NCI-H2171 (cell line): ENCODE results near the gene ENTPD7.
"Not testable (repeated sequence)": the region's sequence is repeated elsewhere in the genome, so short reads cannot be mapped to it uniquely, and the experiment has no call there.

Source experiments
- DNase-seq: peaks from one replicate; lab custom pipeline; 2025; lab: John Stamatoyannopoulos, UW

The ENTPD7 gene, protein sequence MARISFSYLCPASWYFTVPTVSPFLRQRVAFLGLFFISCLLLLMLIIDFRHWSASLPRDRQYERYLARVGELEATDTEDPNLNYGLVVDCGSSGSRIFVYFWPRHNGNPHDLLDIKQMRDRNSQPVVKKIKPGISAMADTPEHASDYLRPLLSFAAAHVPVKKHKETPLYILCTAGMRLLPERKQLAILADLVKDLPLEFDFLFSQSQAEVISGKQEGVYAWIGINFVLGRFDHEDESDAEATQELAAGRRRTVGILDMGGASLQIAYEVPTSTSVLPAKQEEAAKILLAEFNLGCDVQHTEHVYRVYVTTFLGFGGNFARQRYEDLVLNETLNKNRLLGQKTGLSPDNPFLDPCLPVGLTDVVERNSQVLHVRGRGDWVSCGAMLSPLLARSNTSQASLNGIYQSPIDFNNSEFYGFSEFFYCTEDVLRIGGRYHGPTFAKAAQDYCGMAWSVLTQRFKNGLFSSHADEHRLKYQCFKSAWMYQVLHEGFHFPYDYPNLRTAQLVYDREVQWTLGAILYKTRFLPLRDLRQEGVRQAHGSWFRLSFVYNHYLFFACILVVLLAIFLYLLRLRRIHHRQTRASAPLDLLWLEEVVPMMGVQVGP

DNA sequence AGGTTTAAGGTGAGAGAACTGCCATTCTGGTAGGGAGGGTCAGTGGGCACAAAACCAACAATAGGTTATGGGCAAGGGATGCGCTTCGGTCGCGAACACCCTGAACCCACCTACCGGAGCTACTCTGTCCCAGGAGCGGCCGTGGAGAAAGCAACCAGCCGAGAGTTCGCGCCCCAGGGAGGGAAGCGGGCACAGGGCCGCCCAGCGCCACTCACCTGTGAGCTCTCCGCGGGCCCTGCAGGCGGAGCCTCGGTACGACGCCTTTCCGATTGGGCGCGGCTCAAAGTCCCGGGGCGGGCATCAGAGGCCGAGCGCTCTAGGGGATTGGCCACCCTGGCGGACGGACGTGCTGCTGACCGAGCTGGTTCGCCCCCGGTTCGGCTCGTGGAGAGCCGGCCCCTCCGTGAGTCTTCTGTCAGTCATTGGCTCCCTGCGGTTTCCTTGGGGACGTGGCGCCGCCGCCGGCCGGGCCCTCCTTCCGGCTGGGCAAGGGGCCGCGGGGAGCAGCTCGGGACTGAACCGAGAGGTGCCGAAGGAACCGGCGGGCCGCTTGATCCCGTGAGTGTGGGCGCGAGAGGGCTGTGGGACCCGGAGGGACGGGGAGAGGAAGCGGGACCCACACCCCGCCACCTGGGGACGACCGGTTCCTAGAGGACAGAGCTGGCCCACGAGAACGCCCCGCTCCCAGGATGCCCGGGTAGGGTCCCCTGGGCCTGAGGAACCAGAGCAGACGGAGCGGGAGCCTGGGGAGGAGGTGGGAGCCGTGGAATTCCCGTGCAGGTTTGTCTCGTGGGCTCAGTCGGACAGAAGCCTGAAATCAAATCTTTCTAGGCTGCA is at the start of gene ENTPD7:
TSS of gene ENTPD7 (plus strand) at position 479 of the 837 bp plus-strand sequence. CDS start 448 bp downstream, outside the sequence.
- DNase-seq = peak; percentile 81

DNA sequence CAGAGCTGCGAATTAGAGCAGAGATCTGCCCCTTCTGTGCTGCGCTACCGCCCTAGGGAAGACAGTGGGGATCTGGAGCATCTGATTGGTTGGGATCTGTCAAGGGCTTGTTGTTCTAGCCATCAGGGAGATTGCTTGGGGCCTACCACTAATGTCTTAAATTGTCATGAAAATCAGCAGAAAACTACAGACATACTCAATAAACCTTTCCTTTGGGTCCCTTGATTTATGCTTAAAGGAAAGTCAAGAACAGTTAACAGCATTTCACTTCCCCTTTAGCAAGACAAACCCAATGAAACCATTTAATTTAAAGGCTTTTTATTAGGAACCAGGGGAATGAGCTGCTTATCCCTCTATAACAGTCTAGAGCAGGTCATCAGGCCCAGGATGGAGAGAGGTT is 49.1 kb upstream of the ENTPD7 start:
- DNase-seq = no peak

DNA sequence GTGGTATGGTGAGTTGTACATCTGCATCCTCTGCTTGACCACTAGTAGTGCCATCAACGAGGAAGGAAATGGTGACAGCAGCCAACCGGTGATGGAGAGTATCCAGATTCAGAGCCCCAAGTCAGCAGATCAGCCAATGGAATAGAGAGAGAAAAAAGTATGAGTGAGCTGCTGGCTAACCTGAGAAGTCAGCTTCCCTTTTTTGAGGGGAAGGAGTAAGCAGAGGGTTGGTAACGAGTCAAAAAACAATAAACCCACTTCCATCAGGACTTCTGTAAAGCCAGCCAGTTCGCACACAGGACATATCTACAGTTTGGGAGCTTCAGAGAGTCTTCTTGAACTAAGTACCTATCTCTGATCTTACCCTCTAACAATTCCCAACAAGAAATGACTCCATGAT is 48.0 kb upstream of the ENTPD7 start:
- DNase-seq = no peak

DNA sequence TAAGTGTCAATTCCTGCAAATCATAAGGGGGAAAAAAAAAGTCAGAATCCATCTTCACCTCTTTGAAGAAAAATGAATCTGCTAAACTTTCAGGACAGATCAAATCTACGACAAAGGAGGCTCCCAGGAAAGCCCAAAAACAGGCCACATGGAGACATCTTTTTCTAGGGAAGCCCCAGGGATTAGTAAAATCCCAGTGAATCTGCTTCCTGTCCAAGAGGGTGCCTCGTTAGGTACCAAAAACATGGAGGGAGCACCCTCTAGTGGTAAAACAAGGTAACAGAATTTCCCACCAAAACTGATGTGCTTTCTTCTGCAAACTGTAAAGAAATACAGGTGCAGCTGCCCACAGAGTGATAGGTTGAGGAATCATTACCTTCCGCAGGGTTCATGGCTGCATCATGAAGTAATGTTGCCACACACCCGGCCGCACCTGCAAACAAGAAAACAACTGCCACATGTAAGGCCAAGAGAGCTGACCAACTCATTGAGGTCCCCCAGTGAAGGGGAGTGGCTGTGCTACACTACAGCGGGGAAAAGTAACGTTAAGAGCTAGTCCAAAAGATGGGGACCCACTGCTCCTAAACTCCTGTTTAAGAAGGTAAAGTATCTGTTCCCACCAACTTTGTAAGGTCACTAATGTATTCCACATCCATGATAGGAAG is 47.0 kb upstream of the ENTPD7 start:
- peak; percentile 38 for DNase-seq

DNA sequence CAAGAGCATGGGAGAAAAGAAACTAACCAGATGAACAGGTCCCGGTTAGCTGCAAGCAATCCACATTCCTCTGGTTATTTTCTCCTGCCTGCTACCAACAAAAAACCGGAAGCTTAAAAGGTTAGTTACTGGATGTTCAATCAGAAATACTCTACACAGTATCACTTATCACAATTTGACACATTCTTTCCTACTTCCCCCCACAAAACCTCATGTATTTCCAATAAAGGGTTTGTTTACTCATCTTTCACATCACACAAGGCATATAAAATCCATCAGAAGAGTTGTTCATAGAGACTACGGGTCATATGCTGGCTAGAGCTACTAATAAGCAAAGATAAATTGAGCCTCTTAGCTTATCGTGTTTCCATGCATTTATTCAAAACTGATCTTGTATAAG is 43.9 kb upstream of the ENTPD7 start:
- no peak for DNase-seq

DNA sequence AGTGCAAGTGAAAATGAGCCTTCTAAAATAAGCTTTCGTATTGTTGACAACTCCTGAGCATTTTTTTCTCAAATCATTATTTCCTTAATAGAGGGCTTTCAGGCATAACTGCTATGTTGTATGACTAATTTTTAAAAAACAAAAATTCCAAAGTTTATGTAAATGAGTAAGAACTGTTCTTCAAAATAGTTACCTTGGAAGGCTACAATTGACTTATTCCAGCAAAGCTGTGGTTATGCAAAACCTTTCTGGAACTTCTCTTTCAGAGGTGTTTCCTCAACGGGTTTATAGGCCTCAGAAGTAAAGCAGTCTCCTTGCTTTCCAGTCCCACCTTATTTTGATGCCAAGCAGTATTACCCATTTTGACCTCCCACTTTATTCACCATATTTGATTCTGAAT is 41.6 kb upstream of the ENTPD7 start:
- no peak for DNase-seq

DNA sequence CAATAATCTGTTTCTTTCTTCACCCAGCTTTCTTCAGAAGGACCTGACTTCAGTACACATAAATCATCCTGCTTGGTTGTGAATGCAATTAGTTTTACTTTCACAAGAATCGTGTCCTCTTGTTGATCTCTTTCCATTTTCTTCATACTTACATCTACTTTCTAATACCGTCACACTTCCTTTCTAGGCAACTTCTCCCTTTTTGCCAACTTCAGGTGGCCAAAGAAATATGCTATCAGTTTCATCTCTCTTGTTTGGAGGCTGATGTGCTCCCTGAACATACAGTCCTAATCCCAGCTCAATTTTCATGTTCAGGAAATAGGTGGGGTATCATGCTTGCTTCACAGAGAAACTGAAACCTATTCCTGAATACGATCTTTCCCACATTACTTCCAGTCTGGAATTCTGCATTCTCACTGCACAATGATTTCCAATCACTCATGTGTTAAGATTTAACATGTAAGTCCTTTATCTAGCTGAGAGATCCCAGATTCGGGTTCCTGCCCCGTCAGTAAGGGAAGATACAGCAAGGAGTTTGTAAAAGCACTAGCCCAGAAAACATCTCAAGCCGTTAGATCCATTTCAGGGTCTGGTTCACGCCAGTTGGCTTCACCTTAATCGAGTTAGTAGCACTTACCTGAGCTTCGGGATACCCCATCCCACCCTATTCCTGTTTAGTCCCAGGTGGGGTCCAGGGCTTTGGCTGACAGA is 40.1 kb upstream of the ENTPD7 start:
- no peak for DNase-seq

DNA sequence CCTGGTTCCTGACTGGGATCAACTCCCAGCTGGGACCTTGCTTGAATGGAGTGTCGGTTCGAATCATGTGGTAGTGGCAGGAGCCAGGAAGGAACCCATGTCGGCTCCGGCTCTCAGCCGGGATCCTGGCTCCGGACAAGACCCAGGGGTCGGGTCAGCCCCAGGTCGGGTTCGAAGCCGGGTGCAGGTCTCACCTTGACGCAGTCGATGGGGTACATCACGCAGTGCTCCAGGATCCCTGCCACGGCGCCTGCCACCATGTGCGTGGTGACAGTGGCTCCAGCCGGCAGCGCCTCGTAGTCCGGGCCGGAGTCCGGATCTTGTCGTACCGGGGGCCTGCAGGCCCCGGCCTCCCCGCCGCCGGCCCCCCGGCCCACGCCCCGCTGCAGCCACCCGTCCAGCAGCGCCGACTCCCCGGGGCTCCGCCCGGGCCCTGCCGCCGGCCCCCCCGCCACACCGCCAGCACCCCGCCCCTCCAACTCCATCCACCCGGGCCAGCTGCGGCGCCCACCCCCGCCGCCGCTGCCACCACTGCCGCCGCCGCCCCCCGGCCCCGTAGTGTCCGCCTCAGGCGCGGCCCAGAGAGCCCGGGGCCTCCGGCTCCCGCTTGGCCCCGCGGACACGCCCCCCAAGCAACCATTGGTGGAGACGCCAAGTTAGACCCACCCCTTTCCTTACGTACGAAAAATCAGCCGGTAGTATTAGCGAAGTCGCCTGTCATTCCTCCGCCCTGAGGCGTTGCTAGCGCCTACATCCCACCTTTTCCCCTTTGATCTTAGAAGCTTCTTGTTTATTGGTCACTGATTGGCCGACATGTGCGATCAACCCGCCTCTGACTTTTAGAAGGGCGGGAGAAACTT is 39.2 kb upstream of the ENTPD7 start, which contains the start of gene SLC25A28:
TSS of gene SLC25A28 (minus strand) at position 589 of the 860 bp plus-strand sequence. CDS start at position 485, 104 bp downstream.
- DNase-seq = peak; percentile 91

DNA sequence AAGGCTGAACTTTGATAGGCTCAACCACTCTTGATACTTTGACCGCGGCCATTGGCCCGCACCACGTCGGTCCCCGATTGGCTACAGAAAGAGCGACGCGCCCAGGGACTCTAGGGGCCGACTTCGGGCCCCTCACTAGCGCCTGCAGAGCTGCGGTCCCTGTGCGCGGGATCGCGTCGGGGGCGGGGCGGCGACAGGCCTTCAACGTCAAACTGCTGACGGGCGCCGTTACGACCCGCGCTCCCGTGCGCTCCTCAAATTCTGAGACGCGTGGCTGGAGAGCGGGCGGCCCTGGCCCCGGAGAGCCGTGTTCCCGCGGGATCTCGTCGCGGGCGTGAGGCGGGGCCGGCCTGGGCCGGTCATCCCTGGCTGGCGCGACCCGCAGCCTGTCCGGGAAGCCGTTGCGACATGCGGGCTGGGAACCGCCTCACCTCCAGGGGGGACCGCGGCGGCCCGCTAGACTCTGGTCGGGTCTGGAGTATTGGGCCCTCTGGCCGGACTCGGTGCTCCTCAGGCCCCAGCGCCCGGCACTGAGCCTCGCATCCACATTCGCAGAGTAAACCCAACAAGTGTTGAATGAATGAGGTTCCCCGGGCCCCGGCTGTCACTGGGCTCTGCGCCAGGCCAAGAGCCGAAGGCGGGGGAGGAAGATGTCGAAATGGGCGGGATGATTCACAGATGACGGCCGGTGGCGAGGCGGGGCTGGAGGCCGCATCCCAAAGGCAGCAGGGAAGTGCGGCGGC is 38.4 kb upstream of the ENTPD7 start:
- DNase-seq = peak; percentile 66

DNA sequence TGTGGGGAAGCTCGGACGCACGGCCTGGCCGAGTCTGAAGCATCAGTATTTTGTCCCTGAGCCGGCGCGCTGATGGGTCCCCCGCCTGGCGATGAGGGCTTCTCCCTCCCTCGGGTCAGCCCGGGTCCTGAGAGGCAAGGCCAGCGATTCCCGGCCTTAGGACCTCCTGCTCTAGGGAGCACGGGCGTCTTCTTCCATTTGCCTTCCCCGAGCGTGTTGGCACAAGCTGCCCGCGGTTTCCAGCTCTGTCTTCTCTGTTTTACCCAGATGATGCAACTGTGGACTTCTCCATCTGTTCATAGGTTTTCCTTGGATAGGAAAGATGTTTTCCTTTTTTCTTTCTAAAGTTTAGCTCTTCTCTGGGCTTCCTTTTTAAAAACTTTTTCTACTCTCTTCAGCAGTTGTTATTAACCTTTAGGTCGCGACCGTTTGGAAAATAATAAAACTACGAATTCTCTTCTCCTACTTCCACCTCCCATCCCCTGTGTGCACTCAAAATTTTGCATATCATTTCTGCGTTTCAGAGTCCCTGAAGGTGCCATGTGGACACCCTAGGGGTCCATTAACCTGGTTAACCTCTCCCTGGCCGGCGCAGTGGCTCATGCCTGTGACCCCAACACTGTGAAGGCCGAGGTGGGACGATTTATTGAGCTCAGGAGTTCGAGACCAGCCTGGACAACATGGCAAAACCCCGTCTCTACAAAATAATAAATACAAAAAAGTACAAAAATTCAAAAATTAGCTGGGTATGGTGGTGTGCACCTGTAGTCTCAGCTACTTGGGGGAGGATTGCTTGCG is 37.7 kb upstream of the ENTPD7 start:
- DNase-seq = peak; percentile 40

DNA sequence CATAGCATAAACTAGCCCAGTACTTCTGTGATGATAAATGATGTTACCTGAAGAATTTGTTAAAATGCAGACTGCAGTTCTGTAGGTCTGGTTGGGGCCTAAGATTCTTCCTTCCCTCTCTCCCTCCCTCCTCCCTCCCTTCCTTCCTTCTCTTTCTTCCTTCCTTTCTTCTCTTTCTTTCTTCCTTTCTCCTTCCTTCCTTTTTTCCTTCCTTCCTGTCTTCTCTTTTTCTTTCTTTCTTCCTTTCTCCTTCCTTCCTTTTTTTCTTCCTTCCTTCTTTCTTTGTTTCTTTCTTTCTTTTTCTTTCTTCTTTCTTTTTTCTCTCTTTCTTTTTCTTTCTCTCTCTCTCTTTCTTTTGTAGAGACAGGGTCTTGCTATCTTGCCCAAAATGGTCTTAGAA is 35.4 kb upstream of the ENTPD7 start:
- no peak for DNase-seq

DNA sequence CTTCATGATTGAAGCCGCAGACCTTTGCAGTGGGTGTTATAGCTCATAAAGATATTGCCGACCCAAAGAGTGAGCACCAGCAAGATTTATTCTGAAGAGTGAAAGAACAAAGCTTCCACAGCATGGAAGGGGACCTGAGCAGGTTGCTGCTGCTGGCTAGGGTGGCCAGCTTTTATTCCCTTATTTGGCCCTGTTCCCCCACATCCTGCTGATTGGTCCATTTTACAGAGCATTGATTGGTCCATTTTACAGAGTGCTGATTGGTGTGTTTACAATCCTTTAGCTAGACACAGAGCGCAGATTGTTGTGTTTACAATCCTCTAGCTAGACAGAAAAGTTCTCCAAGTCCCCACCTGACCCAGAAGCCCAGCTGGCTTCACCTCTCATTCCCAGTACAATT is 34.2 kb upstream of the ENTPD7 start:
- not testable (repeated sequence) for DNase-seq

DNA sequence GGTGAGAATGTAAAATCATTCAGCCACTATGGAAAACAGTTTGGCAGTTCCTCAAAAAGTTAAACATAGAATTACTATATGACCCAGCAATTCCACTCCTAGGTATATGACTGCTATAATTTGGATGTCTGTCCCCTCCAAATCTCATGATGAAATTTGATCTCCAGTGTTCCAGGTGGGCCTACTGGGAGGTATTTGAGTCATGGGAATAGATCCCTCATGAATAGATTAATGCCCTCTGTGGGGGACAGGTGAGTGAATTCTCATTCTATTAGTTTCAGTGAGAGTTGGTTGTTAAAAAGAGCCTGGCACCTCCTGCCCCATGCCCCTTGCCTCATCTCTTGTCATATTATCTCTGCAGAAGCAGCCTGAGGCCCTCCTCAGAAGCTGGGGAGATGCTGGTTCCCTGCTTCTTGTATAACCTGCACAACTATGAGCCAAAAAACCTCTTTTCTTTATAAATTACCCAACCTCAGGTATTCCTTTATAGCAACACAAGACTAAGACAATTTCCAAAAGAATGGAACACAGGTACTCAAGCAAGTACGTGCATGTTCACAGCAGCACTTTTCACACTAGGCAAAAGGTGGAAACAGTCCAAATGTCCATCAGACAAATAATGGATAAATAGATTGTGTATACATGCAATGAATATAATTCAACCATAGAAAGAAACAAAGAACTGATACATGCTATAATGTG is 30.2 kb upstream of the ENTPD7 start:
- no peak for DNase-seq

DNA sequence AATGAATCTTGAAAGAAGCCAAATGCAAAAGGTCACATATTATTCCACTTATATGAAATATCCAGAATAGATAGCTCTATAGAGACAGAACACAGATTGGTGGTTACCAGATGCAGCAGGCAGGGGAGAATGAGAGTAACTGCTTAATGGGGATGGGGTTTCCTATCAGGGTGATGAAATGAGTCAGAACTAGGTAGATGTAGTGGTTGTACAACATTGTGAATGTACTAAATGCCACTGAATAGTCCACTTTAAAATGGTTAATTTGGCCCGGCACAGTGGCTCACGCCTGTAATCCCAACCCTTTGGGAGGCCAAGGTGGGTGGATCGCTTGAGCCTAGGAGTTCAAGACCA is 29.7 kb upstream of the ENTPD7 start:
- DNase-seq = no peak

DNA sequence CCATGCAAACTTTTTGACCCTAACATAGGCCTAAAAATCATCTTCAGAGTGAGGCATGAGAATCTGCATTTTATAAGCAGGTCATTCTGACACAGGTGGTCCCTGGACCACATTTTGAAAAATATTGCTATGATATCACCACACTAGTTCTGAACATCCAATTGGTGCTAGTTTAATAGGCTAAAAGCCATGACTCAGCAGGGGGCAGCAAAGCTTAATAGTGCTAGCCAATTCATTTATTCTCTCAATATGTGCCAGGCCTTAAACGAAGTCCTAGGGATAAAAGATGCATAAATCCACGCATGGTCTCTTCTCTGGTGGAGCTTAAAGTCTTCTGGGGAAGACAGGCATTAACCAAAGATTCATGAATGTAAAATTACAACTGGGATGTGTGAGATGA is 28.9 kb upstream of the ENTPD7 start:
- no peak for DNase-seq

DNA sequence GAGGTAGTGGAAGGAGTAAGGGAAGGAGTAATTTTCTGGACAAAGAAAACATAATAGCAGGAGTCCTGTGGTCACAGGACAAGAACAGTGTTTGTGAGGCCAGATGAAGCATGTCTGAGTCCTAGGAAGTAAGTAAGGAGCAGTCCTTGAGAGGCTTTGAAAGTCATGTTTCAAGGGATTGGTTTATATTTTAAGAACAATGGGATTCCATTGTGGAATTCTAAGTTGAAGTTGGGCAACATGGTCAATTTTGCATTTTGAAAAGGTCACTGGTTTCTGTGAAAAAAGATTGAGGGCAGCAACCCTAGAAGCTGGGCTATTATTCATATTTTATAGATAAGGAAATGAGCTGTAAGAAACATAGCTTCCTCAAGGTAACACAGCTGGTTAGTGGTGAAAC is 28.3 kb upstream of the ENTPD7 start:
- no peak for DNase-seq

DNA sequence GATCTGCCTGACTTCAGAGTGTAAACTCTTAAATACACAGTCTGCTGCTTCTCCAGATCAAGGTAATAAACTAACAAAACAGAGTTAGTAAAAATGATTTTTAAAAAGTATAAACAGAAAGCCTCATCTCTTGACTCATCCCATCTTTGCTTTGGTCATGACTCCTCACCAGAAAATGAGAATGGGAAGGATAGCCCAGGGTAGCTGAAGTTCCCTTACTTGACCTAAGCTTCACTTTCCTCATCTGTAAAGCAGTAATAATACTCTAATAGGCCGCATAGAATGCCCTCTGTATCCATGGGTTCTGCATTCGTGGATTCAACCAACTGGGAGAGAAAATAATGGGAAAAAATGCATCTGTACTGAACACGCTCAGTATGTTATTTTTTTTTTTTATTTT is 27.8 kb upstream of the ENTPD7 start:
- no peak for DNase-seq

DNA sequence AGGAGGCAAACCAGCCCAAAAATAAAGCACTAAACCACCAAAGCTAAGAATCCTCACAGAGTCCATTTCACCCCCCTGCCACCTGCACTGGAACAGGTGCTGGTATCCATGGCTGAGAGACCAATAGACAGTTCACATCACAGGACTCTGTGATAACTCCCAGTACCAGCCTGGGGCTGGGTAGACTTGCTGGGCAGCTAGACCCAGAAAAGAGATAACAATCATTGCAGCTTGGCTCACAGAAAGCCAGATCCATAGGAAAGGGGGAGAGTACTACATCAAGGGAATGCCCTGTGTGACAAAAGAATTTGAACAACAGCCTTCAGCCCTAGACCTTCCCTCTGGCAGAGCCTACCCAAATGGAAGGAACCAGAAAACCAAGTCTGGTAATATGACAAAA is 25.5 kb upstream of the ENTPD7 start:
- DNase-seq = no peak
